Testis (tissue), 2 donors: Measurements from ENCODE around the gene WDR4.

Experiments used
- POLR2A ChIP-seq: fragments of 450-650 bp; IDR thresholded peaks from one replicate; pipeline ENCODE4 v1.6.1; 2017; ENCODE audit warnings: antibody characterized with exemption, mild to moderate bottlenecking, moderate library complexity
- TF ChIP-seq, protein P1 (sequence below), 3 experiments: fragments of 450-650 bp in 2 of 3; fragments of 200-600 bp in 1 of 3; sonication (generic) in 1 of 3; IDR thresholded peaks; one replicate each; pipeline ENCODE4 v1.5.1; 2016 to 2019; ENCODE audit warnings: antibody characterized with exemption in 3 of 3, mild to moderate bottlenecking in 2 of 3, moderate library complexity in 1 of 3

DNA sequence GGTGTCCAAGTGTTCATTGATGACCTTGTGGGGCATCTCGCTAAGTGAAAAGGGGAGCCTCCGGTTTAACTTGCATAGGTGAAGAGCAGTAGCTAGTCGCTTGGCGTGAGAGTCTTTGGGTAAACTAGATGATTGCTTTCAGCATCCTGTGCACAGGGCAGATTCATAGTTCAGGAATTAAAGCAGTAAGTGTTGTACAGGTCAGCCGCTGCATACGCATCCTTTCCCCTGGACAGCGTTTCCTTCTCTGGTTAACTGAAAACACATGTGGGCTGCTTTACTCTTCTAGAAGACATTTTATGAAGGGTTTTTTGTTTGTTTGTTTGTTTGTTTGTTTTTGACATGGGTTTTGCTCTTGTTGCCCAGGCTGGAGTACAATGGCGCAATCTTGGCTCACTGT lies 25.9 kb upstream of the WDR4 start:
- TF ChIP-seq, protein P1, sequence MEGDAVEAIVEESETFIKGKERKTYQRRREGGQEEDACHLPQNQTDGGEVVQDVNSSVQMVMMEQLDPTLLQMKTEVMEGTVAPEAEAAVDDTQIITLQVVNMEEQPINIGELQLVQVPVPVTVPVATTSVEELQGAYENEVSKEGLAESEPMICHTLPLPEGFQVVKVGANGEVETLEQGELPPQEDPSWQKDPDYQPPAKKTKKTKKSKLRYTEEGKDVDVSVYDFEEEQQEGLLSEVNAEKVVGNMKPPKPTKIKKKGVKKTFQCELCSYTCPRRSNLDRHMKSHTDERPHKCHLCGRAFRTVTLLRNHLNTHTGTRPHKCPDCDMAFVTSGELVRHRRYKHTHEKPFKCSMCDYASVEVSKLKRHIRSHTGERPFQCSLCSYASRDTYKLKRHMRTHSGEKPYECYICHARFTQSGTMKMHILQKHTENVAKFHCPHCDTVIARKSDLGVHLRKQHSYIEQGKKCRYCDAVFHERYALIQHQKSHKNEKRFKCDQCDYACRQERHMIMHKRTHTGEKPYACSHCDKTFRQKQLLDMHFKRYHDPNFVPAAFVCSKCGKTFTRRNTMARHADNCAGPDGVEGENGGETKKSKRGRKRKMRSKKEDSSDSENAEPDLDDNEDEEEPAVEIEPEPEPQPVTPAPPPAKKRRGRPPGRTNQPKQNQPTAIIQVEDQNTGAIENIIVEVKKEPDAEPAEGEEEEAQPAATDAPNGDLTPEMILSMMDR (IDR thresholded peaks at IDR 0.05) = no peak
- TF ChIP-seq POLR2A = no peak
